ENCODE results near the gene IL22RA1. TPM values are rescaled to one million over a fixed set of nuclear protein-coding genes. Genes with fewer than 3 reads are reported as not detected.

The IL22RA1 gene
- total and polyA plus RNA-seq, 2 experiments from 2014 or later, result 0.21 TPM; not detected in 1

- in situ Hi-C loops (cut with MboI), result no loop called here
- TF ChIP-seq EZH2 (IDR thresholded peaks at IDR 0.05; ENCODE audit: insufficient read depth, poor library complexity, severe bottlenecking) (no peak), EZH2phosphoT487 (IDR thresholded peaks at IDR 0.05; ENCODE audit: insufficient read depth, low read depth) (no peak)
- Histone ChIP-seq H3K4me2 (ENCODE audit: unreplicated experiment) (no peak overlapping the region), H3K4me3 (no peak overlapping the region), H4K20me1 (ENCODE audit: insufficient read depth) (no peaks in the 10 kb centered on the region), H3K9me3 (ENCODE audit: low read depth) (no peaks in the 10 kb centered on the region), H3K4me1 (ENCODE audit: insufficient read depth) (no peaks in the 10 kb centered on the region), H3K27me3 (replicated peaks; ENCODE audit: insufficient read depth) (no peaks in the 10 kb centered on the region), H2AFZ (no peak overlapping the region), H3K9me2 (ENCODE audit: insufficient read depth) (no peaks in the 10 kb centered on the region), H3K36me3 (ENCODE audit: low read depth) (no peaks in the 10 kb centered on the region), H3K79me2 (ENCODE audit: insufficient read depth) (no peaks in the 10 kb centered on the region), H3K9ac (no peak overlapping the region), H3K27ac (no peak overlapping the region), H3F3A (ENCODE audit: insufficient read depth) (no peaks in the 10 kb centered on the region)
- no peak for DNase-seq
- 87 to 89% methylated on average over 5 of the region's 5 CpGs for WGBS, 2 experiments (ENCODE audit: low coverage in 1 of 2, low lambda C conversion rate in 2 of 2, missing lambda C conversion rate in 2 of 2)
Measured at GRCh38 chr1:24096739-24097103, 46.2 kb downstream of the IL22RA1 start.

- Histone ChIP-seq H3K36me3 (ENCODE audit: low read depth) (no peaks in the 10 kb centered on the region), H3K4me1 (ENCODE audit: insufficient read depth) (no peaks in the 10 kb centered on the region), H3K79me2 (ENCODE audit: insufficient read depth) (no peaks in the 10 kb centered on the region), H3K9me3 (ENCODE audit: low read depth) (no peaks in the 10 kb centered on the region), H3K27ac (no peak overlapping the region), H2AFZ (no peak overlapping the region), H4K20me1 (ENCODE audit: insufficient read depth) (no peaks in the 10 kb centered on the region), H3K4me2 (ENCODE audit: unreplicated experiment) (no peak overlapping the region), H3K4me3 (no peak overlapping the region), H3K9me2 (ENCODE audit: insufficient read depth) (no peaks in the 10 kb centered on the region), H3K9ac (no peak overlapping the region), H3F3A (ENCODE audit: insufficient read depth) (no peaks in the 10 kb centered on the region), H3K27me3 (replicated peaks; ENCODE audit: insufficient read depth) (no peaks in the 10 kb centered on the region)
- 81 to 83% methylated on average over 8 of the region's 8 CpGs for WGBS, 2 experiments (ENCODE audit: low coverage in 1 of 2, low lambda C conversion rate in 2 of 2, missing lambda C conversion rate in 2 of 2)
- no peak for DNase-seq
- TF ChIP-seq EZH2phosphoT487 (IDR thresholded peaks at IDR 0.05; ENCODE audit: insufficient read depth, low read depth) (no peak), EZH2 (IDR thresholded peaks at IDR 0.05; ENCODE audit: insufficient read depth, poor library complexity, severe bottlenecking) (no peak)
- in situ Hi-C loops (cut with MboI), result no loop called here
Measured at GRCh38 chr1:24096009-24096738, 46.8 kb downstream of the IL22RA1 start.

GRCh38 chr1:24095140-24095859 lies 47.6 kb downstream of the IL22RA1 start:
- Histone ChIP-seq H4K20me1 (ENCODE audit: insufficient read depth) (no peaks in the 10 kb centered on the region), H3K9ac (no peak overlapping the region), H3K9me2 (ENCODE audit: insufficient read depth) (no peaks in the 10 kb centered on the region), H3K9me3 (ENCODE audit: low read depth) (no peaks in the 10 kb centered on the region), H3K36me3 (ENCODE audit: low read depth) (no peaks in the 10 kb centered on the region), H3K4me3 (no peak overlapping the region), H3K27me3 (replicated peaks; ENCODE audit: insufficient read depth) (no peaks in the 10 kb centered on the region), H2AFZ (no peak overlapping the region), H3K79me2 (ENCODE audit: insufficient read depth) (no peaks in the 10 kb centered on the region), H3F3A (ENCODE audit: insufficient read depth) (no peaks in the 10 kb centered on the region), H3K27ac (no peak overlapping the region), H3K4me2 (ENCODE audit: unreplicated experiment) (no peak overlapping the region), H3K4me1 (ENCODE audit: insufficient read depth) (no peaks in the 10 kb centered on the region)
- no peak for DNase-seq
- TF ChIP-seq EZH2 (IDR thresholded peaks at IDR 0.05; ENCODE audit: insufficient read depth, poor library complexity, severe bottlenecking) (no peak), EZH2phosphoT487 (IDR thresholded peaks at IDR 0.05; ENCODE audit: insufficient read depth, low read depth) (no peak)
- in situ Hi-C loops (cut with MboI), result no loop called here
- 86 to 87% methylated on average over 14 of the region's 14 CpGs for WGBS, 2 experiments (ENCODE audit: low coverage in 1 of 2, low lambda C conversion rate in 2 of 2, missing lambda C conversion rate in 2 of 2)

GRCh38 chr1:24094554-24094953 lies 48.4 kb downstream of the IL22RA1 start:
- Histone ChIP-seq H3K4me1 (ENCODE audit: insufficient read depth) (no peaks in the 10 kb centered on the region), H3K27me3 (replicated peaks; ENCODE audit: insufficient read depth) (no peaks in the 10 kb centered on the region), H3K9me3 (ENCODE audit: low read depth) (no peaks in the 10 kb centered on the region), H2AFZ (no peak overlapping the region), H3K9me2 (ENCODE audit: insufficient read depth) (no peaks in the 10 kb centered on the region), H3K27ac (no peak overlapping the region), H3K4me2 (ENCODE audit: unreplicated experiment) (no peak overlapping the region), H3K4me3 (no peak overlapping the region), H3K79me2 (ENCODE audit: insufficient read depth) (no peaks in the 10 kb centered on the region), H3F3A (ENCODE audit: insufficient read depth) (no peaks in the 10 kb centered on the region), H4K20me1 (ENCODE audit: insufficient read depth) (no peaks in the 10 kb centered on the region), H3K9ac (no peak overlapping the region), H3K36me3 (ENCODE audit: low read depth) (no peaks in the 10 kb centered on the region)
- DNase-seq, result no peak
- WGBS, 2 experiments (ENCODE audit: low coverage in 1 of 2, low lambda C conversion rate in 2 of 2, missing lambda C conversion rate in 2 of 2), result 74 to 79% methylated on average over 5 of the region's 5 CpGs
- TF ChIP-seq EZH2 (IDR thresholded peaks at IDR 0.05; ENCODE audit: insufficient read depth, poor library complexity, severe bottlenecking) (no peak), EZH2phosphoT487 (IDR thresholded peaks at IDR 0.05; ENCODE audit: insufficient read depth, low read depth) (no peak)
- in situ Hi-C loops (cut with MboI), result no loop called here
